ENCODE measurements around the gene CMKLR1. TPM values are rescaled to one million over a fixed set of nuclear protein-coding genes. Genes with fewer than 3 reads are reported as not detected.

The CMKLR1 gene
- total RNA-seq, 2 donors from 2014 or later, result 11.3 to 16.1 TPM

- intact Hi-C loops (cut with DNase I), result no loop called here
- DNase-seq (no peak), ATAC-seq (no peak)
Observed at GRCh38 chr12:108320507-108321293, 18.4 kb downstream of the CMKLR1 start.

DNA sequence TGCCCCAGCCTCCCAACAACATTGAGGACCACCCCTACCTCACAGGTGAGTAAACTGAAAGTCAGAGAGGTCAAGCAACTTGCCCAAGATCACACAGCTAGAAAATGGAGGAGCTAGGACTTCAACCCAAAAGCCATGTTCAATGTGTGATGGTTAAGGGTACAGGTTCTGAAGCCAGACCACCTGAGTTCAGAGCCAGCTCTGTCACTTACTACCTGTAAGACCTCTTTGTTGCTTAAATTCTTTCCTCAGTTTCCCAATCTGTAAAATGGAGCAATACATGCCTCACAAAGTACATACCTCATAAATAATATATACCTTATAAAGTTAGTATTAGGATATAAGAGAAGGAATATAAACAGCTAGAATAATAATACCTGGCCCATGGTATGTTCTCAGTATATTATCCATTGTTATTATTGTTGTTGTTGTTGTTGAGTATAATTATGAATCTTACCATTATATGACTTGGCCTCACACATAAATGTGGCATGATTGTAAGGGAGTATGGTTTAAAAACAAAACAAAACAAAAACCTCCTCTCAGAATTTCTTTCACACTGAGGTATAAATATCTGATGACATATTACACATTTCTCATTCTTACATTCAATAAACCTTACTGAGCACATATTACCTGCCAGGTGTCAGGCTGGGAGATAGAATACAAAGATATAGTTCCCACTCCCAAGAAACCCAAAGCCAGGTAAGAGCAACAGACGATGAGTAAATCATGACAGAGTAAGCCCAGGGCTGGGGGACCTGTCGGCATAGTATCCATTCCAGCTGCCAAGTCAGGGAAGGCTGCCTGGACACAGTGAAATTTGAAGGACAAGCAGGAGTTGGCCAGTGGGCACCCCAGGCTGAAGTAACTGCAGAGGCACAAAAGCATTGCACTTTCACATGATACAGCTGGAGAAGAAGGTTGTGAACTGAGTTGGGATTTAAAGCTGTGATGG is 19.6 kb downstream of the CMKLR1 start:
- DNase-seq, result no peak
- intact Hi-C loops (cut with DNase I), result no loop called here
- ATAC-seq, result no peak

GRCh38 chr12:108318472-108319275 is 20.4 kb downstream of the CMKLR1 start:
- ATAC-seq (no peak), DNase-seq (no peak)
- intact Hi-C loops (cut with DNase I), result no loop called here

DNA sequence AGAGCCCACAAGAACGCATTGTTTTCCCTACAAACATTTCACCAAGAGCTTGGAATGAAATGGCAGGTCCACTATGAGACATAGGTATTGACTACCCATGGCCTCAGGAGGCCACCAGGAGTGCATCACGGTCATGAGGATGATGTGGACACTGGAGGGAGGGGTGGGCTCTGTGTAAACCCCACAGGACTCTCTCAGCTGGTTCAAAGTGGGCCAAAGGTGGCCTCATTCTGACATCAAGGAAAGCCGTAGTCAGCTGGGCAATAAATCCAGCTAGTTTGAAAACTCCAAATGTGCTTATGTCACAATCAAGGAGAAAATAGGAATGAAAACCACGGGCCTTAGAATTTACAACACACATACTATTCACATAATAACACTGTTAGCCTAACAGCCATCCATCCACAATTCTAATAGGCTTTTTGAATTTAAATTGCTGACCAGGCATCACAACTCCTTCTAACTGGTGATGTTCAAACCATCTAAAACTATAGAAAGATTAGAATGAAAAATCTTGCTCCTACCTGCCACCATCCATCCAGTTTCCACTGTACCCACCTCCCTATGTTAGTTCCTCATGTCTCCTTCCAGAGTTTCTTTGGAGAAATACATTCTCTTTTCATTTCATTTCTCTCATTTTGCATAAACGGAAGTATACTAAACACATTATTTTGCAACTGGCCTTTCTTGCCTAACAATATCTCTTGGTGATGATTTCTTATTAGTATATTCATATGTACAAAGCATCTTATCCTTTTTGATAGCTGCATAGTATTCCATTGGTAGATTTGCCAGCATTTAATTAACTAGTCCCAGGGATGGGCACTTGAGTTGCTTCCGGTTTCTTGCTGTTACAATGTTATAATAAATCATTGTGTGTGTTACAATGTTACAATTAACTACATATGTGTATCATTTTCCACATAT is 21.5 kb downstream of the CMKLR1 start:
- no peak for ATAC-seq
- intact Hi-C loops (cut with DNase I), result no loop called here
- no peak for DNase-seq

- intact Hi-C loops (cut with DNase I), result no loop called here
- DNase-seq (no peak), ATAC-seq (no peak)
Observed at GRCh38 chr12:108316176-108317086, 22.7 kb downstream of the CMKLR1 start.

GRCh38 chr12:108315486-108316105 is 23.5 kb downstream of the CMKLR1 start:
- ATAC-seq, result no peak
- intact Hi-C loops (cut with DNase I), result no loop called here
- no peak for DNase-seq

GRCh38 chr12:108313606-108314351 is 25.3 kb downstream of the CMKLR1 start:
- intact Hi-C loops (cut with DNase I), result no loop called here
- DNase-seq, result peak; percentile 65
- peak; percentile 53 to 74 for ATAC-seq

GRCh38 chr12:108313241-108313605 is 25.9 kb downstream of the CMKLR1 start:
- ATAC-seq, result peak in 1 of 2 donors; percentile 20

GRCh38 chr12:108312693-108313189 is 26.4 kb downstream of the CMKLR1 start:
- intact Hi-C loops (cut with DNase I), result no loop called here
- ATAC-seq (peak; percentile 67 to 80), DNase-seq (peak; percentile 76)

More at GRCh38 chr12:108313241-108313605, 25.9 kb downstream of the CMKLR1 start:
- DNase-seq, result no peak
- intact Hi-C loops (cut with DNase I), result no loop called here

- intact Hi-C loops (cut with DNase I), result no loop called here
- peak in 1 of 2 donors; percentile 6 for ATAC-seq
- DNase-seq, result no peak
Observed at GRCh38 chr12:108312073-108312659, 26.9 kb downstream of the CMKLR1 start.

- intact Hi-C loops (cut with DNase I), result no loop called here
- DNase-seq, result no peak
- ATAC-seq, result no peak
Observed at GRCh38 chr12:108311605-108312004, 27.5 kb downstream of the CMKLR1 start.

DNA sequence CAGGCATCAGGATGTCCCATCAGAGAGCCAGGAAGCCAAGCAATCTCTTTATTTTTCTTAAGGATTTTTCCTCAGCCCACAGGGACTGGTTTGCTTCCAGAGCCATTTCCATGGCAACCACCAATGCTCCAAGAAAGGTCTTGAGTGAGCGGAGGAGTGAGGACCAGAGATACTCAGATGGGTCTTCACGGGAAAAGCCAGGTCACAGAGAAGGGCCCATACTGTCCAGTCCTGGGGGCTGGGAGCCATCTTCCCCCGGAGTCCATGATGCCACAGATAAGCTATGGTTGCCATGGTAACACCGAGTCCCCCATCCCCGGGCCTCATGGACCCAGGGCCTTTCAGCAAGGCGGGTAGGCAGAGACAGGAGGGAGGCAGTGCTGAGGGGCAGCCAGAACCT is 28.6 kb downstream of the CMKLR1 start:
- no peak for DNase-seq
- intact Hi-C loops (cut with DNase I), result no loop called here
- no peak for ATAC-seq

DNA sequence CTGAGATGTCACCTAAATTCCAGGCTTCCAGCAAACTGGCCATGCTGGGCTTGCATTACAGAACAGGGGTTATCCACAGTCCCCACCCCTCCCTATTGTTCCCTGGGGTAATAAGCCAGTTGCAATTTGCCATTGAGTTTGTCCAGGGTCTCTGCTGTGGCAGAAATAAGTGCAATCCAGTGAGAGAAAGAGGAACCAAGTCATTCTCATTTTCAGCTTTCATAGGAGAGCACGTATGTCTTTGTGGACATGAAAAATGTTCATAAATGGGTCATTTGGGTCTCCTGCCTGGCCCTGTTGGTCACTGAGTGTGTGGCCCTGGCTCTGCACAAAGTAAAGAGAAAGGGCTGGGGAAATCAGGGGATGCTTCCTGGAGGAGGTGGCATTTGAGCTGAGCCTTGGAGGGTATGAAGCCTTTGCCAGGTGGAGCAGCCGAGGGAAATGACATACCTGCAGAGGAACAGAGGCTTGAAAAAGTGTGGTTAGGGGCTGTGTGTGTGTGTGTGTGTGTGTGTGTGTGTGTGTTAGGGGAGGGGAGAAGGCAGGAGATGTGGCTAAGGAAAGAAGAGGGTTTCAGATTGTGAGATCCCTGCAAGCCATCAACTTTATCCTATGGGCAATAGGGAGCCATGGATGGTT is 29.3 kb downstream of the CMKLR1 start:
- no peak for ATAC-seq
- intact Hi-C loops (cut with DNase I), result no loop called here
- DNase-seq, result no peak

GRCh38 chr12:108308395-108309085 is 30.6 kb downstream of the CMKLR1 start:
- ATAC-seq, result no peak
- intact Hi-C loops (cut with DNase I), result no loop called here
- DNase-seq, result no peak

DNA sequence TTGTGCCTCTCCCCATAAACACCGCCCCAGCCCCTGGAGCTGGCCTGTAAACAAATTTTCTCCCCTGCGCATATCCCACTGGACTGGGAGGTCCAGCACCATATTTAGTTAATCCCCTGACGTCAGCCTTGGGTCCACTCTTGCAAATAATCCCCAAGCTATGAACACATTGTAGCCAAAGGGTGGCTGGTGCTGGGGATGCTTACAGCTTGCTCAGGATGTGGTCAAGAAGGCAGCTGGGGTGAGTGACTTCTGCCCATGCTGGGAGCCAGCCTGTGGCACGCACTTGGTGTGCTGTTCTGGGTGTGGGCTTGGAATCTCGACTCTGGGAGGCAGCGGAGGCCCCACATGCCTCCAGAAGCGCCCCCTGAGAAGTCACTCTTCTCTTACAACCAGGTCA is 32.1 kb downstream of the CMKLR1 start:
- ATAC-seq, result no peak
- no peak for DNase-seq
- intact Hi-C loops (cut with DNase I), result no loop called here
